ENCODE data around the gene CRADD.

- no peak for TF ChIP-seq CTCF (IDR thresholded peaks at IDR 0.05)
- no peak for TF ChIP-seq POLR2A (IDR thresholded peaks at IDR 0.05)
- no peak for TF ChIP-seq POLR2AphosphoS5 (IDR thresholded peaks at IDR 0.05)
These were observed 196.4 kb downstream of the CRADD start for GRCh38 chr12:93873561-93873960.
